ENCODE measurements around the gene IL22RA2.
"Not testable (repeated sequence)": the region's sequence is repeated elsewhere in the genome, so short reads cannot be mapped to it uniquely, and the experiment has no call there.

IL22RA2 gene, protein sequence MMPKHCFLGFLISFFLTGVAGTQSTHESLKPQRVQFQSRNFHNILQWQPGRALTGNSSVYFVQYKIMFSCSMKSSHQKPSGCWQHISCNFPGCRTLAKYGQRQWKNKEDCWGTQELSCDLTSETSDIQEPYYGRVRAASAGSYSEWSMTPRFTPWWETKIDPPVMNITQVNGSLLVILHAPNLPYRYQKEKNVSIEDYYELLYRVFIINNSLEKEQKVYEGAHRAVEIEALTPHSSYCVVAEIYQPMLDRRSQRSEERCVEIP
- total RNA-seq = 0.17 to 1.8 (median 0.57) reads per million in 18 experiments

DNA sequence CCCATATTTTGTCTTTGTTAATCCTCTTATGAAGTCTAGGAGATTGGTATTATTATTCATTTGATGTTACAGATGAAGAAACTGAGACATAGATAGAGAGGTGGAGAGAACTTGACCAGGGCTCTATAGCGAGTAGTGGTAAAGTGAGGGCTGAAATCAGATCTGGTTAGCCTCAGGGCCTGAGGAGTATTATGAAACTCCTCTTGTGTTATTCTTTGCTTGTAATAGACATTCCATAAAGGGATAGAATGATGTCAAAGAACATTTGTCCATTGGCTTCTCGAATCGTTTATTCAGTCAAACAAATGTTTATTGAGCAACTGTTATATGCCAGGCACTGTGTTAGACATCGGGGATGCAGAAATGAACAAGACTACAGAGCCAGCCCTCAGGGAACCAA, at the start of gene IL22RA2:
Gene IL22RA2, minus strand, starts transcription at position 144 of the 400 bp plus-strand sequence. CDS start 11,895 bp downstream, outside the sequence.
- no peak for DNase-seq

DNA sequence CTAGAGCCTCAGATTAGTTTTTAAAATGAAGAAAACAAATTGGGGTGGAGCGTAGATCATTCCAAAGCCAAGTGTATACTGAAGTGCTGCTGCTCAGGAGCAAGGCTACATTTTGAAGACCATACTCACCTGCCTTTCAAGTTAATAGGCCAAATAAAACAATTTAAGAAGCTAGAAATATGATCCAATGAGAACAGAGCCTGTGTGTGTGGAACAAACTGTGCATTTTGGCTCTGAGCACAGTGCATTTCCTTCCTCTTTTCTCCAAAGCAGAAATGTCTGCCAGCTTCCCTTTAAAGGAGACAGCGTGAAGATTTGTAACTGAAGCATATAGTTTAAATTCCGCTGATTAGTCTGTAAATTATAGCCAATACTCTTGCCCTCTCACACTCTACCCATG, 48.9 kb upstream of the IL22RA2 start:
- DNase-seq = peak; percentile 83 to 84

DNA sequence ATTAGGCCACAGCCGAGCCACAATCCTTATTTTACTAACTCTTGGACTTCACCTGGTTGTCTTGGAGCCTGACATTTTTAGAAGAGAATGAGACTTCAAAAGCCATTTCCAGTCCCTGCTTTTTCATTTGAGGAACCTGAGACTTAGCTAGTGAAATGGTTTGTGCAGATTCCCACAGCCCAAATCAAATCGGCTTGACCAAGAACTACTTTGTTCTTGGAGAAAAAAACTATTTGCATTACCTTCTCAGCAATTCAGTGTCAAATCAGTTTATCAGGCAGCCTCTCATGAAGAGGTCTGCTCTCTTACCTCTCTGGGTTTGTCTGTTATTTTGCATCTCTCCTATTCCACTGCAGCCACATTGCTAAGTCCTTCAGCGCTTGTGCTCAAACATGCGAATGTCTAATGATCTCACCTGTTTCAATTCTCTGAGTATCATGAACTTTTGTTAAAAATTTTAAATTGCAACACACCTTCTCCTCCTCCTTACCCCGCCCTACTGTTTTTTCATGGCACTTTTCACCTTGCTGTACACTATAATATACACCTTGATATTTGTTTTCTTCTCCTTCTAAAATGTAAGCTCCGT, 46.3 kb upstream of the IL22RA2 start:
- no peak for DNase-seq

DNA sequence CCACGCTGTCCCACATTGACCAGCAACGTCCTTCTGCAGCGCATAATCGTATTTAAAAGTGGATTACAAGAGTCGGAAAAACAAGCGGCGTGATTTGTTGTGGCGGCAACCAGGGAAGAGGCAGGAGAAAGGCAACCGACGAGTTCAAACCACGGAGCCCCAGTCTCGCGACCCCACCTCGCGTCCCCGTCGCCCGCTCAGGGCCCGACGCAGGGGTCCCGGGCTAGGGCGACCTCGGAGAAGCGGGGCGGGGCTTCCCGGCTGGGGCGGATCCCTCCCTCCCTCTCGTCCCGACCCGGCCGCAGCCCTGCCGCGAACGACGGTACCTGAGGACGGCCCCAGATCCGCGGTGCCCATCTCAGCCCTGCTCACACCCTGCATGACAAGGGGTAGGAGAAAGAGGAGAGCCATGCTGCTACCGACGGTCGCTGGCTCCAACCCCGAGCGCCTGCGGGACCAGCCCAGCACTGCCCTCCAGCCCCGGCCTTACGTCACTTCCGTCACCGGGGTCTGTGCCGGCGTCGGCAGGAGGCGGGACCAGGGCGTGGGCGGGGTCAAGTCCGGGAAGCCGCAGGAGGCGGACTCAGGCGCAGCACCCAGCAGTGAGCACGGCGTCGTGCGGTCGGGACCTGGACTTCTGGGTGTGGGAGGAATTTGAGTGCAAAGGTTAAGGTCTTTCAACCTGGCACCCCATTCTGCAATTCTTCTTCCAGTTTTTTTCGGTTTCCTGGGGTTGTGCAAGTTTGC, 45.6 kb upstream of the IL22RA2 start, which contains the start of gene IFNGR1:
Gene IFNGR1, minus strand, starts transcription at position 469 of the 747 bp plus-strand sequence. Its CDS starts 58 bp downstream, at position 411.
- DNase-seq = peak; percentile 98 to 100

DNA sequence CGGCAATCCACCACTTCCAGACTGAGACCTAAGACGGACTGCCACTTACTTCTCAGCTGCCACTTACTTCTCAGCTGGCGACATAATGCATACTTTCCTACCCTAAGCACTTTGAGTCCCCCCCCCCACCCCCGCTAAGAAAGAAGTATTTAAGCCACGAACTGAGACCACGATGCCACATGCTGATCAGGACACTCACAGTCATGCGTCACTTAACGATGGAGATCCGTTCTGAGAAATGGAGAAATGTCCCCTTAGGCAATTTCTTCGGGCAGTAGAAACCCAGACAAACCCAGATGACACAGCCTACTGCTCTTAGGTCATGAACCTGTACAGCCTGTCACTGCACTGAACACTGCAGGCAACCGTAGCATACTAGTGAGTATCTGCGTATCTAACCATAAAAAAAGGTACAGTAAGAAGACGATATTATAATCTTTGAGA, 45.1 kb upstream of the IL22RA2 start:
- DNase-seq = peak; percentile 97 to 98

DNA sequence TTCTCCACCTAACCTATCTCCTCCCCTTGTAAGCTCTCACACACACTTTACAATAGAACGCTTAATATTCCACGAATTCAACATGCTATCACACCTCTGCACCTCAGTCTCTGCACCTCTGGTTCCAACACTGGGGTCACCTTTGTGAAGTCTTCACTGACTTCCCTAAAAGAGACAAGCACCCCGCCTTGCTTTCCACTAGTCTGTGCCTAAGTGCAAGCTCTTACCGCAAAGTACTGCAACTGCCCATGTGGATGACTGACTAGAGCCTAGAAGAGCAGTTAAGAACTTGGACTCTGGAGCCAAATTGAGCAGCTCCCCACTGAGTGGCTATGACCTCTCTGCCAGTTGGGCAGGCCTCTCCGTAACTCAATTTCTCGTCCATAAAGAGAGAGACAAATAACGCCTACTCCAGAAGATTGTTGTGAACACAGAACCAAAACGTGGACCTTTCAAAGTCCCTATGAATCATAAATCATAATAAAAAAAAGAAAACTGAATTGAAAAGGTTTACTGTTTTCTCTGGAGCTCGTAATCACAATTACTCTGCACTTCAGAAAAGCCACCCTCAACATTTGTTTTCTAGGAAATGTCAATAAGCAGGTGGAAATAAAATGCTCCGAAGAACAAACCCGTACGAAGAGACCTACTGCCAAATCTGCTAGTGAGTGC, 44.5 kb upstream of the IL22RA2 start:
- peak; percentile 86 for DNase-seq

DNA sequence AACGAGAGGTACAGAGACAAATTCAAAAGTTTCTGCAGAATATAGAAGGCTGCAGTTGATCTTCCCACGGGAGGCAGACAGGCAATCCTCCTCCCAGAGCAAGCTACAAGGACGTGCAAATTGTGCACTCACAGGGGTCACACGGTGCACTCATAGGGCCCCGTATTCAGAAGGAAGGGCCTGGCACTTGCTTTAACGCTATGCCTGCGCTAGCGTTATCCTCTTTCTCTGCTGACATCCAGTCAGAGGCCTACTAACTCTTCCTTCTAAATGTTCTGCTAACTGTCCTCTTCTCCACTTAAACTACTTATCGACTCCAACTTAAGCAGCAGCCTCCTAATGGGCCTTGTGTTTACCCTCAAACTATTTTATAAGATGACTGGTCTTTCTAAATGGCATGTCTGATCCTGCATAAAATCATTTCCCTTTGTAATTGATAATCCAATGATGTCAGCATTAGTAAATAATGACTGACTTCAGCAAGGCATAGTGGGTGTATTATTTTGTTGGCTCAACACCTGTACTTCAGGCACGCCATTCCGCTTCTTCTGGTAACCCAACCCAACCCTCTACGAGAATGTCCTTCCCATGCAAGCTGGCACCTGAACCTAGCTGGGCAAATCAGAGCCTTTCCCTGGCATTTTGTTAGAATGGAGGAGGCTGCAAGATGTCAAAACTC, 43.6 kb upstream of the IL22RA2 start:
- DNase-seq = peak; percentile 51 to 55

DNA sequence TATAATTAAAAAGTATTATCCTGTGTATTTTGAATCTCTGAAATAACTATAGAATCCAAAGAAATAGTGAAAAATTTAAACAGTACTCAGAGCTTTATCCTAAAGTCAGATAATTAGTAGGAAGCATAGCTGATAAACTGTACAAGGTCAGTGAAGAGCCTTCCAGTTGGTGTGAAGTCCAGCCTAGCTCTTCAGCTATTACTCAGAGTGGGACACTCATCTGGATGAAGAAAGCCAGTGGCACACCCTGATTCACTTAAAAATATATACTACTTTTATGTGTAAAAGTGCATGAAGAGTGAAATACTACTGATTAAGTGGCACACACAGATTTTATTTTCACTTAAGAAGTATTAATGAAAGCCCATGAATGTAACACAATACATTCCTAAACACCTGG, 42.7 kb upstream of the IL22RA2 start:
- peak; percentile 30 to 55 for DNase-seq

DNA sequence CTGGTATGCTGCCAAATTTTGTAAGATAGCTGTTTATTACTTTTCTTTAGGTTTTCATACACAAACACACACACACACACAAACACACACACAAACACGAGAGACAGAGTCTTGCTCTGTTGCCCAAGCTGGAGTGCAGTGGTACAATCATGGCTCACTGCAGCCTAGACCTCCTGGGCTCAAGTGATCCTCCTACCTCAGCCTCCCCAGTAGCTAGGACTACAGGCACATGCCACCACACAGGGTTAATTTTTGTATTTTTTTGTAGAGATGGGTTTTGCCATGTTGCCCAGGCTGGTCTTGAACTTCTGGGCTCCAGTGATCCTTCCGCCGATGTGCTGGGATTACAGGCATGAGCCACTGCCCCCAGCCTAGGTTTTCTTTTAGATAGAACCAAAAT, 42.2 kb upstream of the IL22RA2 start:
- not testable (repeated sequence) for DNase-seq

DNA sequence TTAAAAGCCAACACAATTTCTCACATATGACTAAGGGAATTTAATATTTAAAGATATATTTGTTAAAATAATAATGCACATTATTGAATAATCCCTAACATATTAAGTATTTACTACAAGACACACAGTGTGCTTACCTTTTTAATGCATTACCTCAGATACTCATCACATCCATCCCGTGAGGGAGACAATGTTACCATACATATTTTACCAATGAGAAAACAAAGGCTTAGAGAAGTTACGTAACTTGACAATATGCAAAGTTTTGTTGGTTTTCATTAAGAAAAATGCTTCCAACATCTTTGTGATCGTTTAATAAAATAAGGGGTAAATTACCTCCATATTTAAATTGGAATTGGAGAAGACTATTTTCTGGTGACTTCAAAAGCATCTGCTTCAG, 41.5 kb upstream of the IL22RA2 start:
- no peak for DNase-seq

DNA sequence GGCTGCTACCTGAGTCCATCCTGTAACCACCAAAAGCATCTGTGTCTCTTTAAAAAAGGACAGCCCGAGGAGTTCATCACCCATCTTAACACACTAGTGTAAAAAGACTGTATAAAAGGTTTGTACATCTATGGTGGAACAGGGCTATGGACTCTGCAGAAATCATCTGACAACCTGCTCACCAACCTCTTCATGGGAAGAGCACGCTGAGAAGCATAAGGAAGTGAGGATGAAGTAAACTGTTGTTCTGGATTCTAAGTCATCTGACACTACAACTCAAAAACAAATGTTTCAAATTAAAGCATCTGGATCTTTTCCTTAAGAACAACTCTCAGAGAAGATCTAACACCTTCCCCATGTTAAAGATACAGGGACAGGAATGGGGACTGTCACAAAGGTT, 40.4 kb upstream of the IL22RA2 start:
- DNase-seq = peak; percentile 22 to 32

DNA sequence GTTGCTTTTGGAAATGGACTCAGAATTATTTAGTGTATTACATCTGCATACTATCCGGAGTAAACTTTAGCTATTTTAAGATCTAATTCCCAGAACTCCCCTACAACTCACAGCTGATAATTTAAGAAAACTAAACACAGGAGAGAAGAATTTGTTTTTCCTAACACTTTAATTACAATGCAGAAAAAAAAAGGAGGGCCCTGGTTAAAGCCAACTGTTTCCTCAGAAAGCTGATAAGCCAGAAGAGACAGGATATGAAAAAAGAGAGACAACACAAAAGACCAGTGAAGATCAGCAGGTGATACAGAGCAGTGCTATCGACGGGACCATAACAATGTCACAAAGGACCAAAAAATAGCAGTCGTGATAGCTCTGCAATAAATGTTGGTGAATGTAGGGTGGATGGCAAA, 39.9 kb upstream of the IL22RA2 start:
- no peak for DNase-seq

DNA sequence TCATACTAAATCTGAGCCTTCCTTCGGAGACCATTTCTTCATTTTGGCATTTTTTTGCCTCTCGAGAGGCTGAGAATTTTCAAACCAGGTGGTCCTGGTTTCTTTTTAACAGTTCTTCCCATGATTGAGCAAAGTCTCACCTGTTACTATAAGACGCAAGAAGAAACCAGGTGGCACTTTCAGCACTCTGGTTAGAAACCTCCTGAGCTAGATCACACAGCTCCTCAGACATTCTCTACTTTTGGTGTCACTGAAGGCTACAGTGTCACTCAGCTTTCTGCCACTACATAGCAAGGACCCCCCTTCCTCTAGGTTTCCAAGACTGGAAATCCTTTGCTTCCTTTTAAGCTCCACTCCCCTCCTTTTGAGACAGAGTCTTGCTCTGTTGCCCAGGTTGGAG, 38.5 kb upstream of the IL22RA2 start:
- no peak for DNase-seq

DNA sequence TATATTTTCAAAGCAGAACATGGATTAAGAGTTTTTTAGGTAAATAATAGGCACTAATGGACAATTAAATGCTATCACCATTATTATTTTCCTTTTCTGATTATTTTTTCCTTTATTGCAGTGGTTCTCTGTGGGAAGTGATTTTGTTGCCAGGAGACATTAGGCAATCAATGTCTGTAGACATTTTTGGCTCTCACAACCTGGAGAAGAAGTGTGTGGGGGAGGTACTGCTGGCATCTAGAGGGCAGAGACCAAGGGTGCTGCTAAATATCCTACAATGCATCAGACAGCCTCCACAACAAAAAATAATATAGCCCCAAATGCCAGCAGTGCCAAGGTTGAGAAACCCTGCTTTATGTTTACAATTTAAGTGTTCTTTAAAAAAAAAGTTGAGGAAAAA, 37.5 kb upstream of the IL22RA2 start:
- DNase-seq = peak; percentile 25 to 36

DNA sequence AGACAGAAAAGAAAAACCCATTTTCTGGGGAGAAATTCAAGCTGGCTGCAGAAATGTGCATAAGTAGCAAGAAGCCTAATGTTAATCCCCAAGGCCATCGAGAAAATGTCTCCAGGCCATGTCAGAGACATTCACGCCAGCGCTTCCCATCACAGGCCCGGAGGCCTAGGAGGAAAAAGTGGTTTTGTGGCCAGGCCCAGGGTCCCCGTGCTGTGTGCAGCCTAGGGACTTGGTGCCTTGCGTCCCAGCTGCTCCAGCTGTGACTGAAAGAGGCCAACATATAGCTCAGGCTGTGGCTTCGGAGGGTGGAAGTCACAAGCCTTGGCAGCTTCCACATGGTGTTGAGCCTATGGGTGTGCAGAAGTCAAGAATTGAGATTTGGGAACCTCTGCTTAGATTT, 34.8 kb upstream of the IL22RA2 start:
- DNase-seq = no peak

DNA sequence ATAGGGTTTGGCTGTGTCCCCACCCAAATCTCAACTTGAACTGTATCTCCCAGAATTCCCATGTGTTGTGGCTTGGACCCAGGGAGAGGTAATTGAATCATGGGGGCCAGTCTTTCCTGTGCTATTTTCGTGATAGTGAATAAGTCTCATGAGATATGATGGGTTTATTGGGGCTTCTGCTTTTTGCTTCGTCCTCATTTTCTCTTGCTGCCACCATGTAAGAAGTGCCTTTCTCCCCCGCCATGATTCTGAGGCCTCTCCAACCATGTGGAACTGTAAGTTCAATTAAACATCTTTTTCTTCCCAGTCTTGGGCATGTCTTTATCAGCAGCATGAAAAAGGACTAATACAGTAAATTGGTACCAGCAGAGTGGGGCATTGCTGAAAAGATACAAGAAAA, 34.0 kb upstream of the IL22RA2 start:
- not testable (repeated sequence) for DNase-seq

DNA sequence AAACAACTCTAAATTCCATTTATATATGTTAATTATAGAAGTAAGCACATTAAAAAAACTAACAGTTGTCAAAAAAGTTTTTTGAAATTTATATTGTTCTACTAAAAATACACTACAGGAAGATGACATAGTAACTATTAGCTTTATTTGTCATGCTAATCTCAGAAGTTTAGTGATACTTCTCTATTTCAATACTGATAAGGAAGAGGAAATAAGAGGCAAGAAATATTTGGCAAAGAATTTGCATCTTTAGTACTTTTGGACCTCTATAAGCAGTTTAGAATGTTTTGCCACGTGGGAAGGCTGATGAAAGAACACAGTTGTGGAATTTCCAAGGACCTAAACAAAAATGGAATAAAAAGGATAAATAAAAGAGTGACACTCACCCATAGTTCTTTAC, 33.1 kb upstream of the IL22RA2 start:
- peak in 1 of 2 donors; percentile 21 for DNase-seq

DNA sequence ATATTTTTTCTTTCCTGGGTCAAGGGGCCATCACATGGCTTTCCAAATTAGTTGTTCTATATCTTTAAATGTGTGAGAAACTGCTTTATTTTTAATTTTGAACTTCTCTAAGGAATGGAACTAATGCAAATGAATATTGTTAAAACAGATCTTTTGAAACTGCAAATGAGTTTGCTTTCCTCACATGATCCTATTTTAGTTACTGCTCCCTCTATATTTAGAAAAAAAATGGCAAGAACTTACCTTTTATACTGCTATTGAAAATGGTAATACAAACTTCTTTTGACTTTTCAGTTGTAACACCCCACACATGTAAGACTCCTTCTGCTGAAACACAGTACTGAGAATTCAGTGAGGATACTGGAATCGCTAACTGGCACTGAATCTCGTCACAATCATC, 29.8 kb upstream of the IL22RA2 start:
- DNase-seq = no peak

DNA sequence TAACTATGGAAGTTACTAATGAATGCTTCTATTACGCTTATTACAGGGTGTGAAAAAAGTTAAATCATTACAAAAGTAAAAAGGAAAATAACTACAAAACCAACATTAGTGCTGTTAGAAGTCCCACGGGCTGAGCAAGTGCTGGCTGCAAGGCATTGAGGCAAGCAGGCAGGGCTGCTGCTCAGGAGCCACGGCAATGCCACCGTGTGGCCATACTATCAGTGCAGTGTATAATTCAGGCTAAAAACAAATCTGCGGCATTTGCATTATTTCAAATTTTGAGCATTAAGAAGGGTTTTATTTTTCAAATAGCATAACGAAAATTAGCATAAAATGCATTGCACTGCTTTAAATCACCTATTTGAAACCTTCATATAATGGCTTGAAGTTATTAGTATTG, 28.6 kb upstream of the IL22RA2 start:
- DNase-seq = no peak

DNA sequence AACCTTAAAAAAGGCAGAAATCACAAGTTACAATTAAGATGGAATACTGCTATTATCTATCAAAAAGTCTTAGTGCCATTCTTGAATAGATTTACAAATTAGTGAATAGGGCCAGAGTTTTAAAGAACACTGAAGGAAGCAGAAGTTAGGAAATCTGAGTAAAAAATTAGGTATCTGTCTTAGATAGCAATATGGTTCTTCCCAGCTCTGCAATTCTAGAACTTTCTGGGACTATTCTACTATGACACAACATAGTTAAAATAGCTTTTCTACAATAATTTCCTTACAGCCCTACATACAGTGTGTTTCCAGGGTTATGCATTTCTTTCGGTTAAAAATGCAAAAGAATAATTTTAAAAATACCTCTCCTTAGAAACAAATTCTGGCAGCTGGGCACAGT, 27.6 kb upstream of the IL22RA2 start:
- DNase-seq = no peak

DNA sequence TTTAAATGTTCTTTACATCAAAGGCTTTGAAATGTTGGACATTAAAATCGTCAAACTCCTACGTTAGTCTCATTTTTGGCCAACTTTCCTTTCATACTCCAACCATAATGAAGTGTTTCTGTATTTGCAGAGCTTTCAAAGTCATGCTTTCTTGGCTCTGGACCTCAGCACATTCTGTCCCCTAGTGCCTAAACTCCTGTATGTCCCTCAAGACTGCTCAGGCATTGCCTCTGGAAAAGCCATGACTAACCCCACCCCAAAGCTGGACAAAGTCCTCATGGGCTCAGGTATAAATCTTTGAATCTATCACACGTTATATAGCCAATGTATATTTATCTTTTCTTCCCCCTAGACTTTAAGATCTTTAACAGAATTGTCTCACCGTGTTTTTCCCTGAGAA, 26.8 kb upstream of the IL22RA2 start:
- no peak for DNase-seq

Measured in inflammatory macrophage (primary cell).